Keratinocyte (primary cell): ENCODE data around the gene PDIA4.

Experiments used
- CTCF ChIP-seq, 3 experiments: IDR thresholded peaks in 1 of 3; conservative IDR thresholded peaks in 1 of 3; optimal IDR thresholded peaks in 1 of 3; 2 replicates in 2 of 3; 3 replicates in 1 of 3; pipeline versions ENCODE3 to v1.5.1; 2011; ENCODE audit warnings: low read length in 3 of 3, mild to moderate bottlenecking in 3 of 3, moderate library complexity in 2 of 3, control low read depth in 1 of 3, inconsistent platforms in 1 of 3; ENCODE audit not compliant: insufficient read depth in 2 of 3; ENCODE audit errors: extremely low read depth in 1 of 3
- EZH2 ChIP-seq: IDR thresholded peaks from one replicate; pipeline ENCODE4 v1.6.1; 2012; ENCODE audit warnings: inconsistent platforms, mild to moderate bottlenecking, low read length, moderate library complexity

DNA sequence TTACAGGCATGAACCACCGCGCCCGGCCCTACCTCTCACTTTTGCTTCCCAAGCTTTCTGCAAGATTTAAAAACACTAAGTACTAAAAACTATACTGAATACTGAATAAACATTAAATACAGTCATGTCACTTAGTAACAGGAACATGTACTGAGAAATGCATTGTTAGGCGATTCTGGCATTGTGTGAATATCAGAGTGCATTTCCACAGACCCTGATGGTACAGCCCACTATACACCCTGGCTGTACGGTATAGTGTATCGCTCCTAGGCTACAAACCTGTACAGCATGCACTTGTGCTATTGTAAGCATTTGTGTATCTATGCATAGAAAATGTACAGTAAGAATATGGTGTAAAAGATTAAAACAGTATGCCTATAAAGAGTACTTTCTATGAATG is 29.1 kb downstream of the PDIA4 start:
- TF ChIP-seq CTCF (optimal IDR thresholded peaks at IDR 0.05 in 1 of 3, IDR thresholded peaks at IDR 0.05 in 1 of 3, conservative IDR thresholded peaks at IDR 0.05 in 1 of 3; ENCODE audit: extremely low read depth in 1 of 3, insufficient read depth in 2 of 3, low read length in 3 of 3) = no peak
- TF ChIP-seq EZH2 = no peak
